ENCODE measurements around the gene TSFM. TPM values are rescaled to one million over a fixed set of nuclear protein-coding genes. Genes with fewer than 3 reads are reported as not detected.
A peak's percentile ranks its signal among the peaks of the same experiment; 100 is the strongest.

TSFM gene
- total RNA-seq, 1 donor from 2014 or later = 62.5 TPM

DNA sequence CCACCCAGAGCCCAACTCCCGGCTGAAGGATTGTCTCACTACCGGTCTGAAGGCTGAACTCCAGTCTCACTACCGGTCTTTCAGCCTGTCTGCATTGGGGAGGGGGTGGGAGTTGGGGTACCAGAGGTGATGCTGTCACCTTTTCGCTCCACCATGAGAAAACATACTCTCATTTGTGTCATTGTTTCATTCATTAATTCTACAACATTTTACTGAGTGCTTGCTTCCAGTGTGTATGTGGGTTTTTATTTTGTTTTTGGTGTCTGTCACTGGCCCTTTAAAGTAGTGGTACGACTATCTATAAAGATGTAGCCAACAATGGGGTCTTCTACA is 30.0 kb upstream of the TSFM start:
- no peaks in the 10 kb centered on the region for H3K9me3 Mint-ChIP-seq
- intact Hi-C loops (cut with micrococcal nuclease) = loop anchor here (1.0 to 10.0 kb wide), 5 partner anchors 8 to 1928 kb away; partner anchors contain the start of genes DDIT3, DNAJC14, EEF1AKMT3 and ESYT1
- peak overlapping the region; percentile 96 for H3K4me3 Mint-ChIP-seq
- H3K4me1 Mint-ChIP-seq = peaks cover 52% of the 10 kb centered on the region
- H3K27me3 Mint-ChIP-seq = no peaks in the 10 kb centered on the region
- H3K36me3 Mint-ChIP-seq (ENCODE audit: low read depth) = peaks cover 42% of the 10 kb centered on the region
- no peak for DNase-seq
- peak overlapping the region; percentile 97 for H3K27ac Mint-ChIP-seq

DNA sequence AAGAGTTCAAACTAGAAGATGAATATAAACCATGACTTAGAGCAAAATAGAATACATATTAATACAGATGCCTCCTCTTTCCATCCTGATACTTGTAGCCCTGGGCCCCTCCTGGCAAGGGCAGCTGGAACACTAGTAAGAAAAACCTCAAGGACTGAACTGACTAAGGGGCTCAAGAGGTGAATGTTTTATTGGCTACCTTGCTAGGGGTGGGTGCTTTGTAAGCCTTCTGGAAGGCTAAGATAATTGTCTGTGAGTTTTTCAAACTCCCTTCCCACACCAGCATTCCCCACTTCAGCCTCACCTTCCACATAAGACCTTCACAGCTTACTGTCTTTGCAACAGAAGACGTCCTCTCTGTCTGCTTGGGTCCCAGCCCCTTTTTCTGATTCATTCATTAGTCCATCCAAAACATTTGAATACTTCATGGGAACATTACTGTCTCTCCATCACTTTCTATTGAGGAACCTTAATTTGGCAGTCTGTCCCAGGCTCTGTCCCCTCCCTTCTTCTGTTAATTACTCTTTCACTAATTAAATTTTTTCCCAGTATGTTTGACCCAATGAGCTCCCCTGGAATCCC is 28.7 kb upstream of the TSFM start:
- Mint-ChIP-seq H3K4me3 (peak overlapping the region; percentile 96), H3K36me3 (ENCODE audit: low read depth) (peaks cover 40% of the 10 kb centered on the region), H3K27me3 (no peaks in the 10 kb centered on the region), H3K9me3 (no peaks in the 10 kb centered on the region), H3K4me1 (peaks cover 52% of the 10 kb centered on the region), H3K27ac (peak overlapping the region; percentile 79)
- intact Hi-C loops (cut with micrococcal nuclease) = loop anchor here (10.0 kb wide), 2 partner anchors 1629 to 1929 kb away; partner anchors contain the start of genes DNAJC14 and ESYT1
- no peak for DNase-seq

DNA sequence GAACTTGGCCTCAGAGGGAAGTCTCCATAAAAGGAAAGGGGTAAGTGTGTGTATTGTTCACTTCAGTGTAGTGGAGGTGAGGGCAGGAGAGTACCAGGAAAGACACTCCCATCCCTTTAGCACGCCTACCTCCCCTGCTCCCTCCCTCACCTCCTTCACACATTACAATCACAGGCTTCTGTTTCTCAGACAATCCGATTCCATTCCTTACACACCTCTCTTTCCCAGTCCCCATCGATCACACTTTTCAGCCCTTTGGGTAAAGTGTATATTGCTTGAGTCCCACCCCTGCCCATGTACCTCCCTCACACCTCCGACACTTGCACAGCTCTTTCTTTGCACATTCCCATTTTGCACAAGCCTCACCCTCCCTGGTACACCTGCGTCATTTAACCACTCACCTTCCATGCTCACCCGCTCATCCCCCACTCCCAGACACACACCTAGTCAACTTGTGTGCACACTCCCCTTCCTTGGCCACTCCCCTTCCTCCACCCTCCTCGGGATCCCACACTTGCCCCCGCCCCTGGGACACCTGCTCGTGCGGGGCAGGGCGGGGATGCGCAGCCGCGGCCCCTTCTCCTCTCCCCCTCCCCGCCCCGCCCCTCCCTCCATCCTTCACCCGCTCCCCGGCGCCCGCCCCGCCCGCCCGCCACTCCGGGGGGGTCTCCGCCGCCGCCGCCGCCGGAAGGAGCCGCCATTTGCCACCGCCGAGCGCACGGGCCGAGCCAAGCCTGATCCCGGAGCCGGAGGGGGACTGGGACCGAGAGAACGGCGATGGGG is 28.0 kb upstream of the TSFM start, which contains the start of gene MARCHF9:
Gene MARCHF9, plus strand, starts transcription at position 693 of the 783 bp plus-strand sequence. CDS start 426 bp downstream, outside the sequence.
- peak; percentile 96 for DNase-seq
- Mint-ChIP-seq H3K27ac (peak within 1 kb of the TSS; percentile 79), H3K36me3 (ENCODE audit: low read depth) (peaks cover 39% of the 10 kb centered on the region), H3K4me3 (peak within 1 kb of the TSS; percentile 89), H3K9me3 (no peaks in the 10 kb centered on the region), H3K4me1 (peaks cover 56% of the 10 kb centered on the region), H3K27me3 (no peaks in the 10 kb centered on the region)
- intact Hi-C loops (cut with micrococcal nuclease) = loop anchor here (5.0 to 10.0 kb wide), 4 partner anchors 88 to 1930 kb away; partner anchors contain the start of genes DNAJC14 and ESYT1

DNA sequence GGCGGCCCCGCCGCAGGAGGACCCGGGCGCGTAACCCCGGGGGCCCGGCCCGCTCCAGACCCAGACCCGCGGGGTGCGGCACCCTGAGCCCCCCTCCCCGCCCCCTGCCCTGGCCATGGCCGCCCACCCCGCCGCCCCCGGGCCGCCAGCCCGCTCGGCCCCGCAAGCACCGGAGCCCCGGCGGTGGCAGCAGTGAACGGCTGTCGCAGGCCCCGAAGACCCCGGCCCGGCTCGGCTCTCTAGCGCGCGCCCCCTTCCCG is 27.5 kb upstream of the TSFM start:
- no peaks in the 10 kb centered on the region for H3K27me3 Mint-ChIP-seq
- no peak overlapping the region for H3K27ac Mint-ChIP-seq
- H3K9me3 Mint-ChIP-seq = no peaks in the 10 kb centered on the region
- H3K36me3 Mint-ChIP-seq (ENCODE audit: low read depth) = peaks cover 41% of the 10 kb centered on the region
- intact Hi-C loops (cut with micrococcal nuclease) = loop anchor here (5.0 to 10.0 kb wide), 4 partner anchors 87 to 1930 kb away; partner anchors contain the start of genes DNAJC14 and ESYT1
- DNase-seq = no peak
- peaks cover 57% of the 10 kb centered on the region for H3K4me1 Mint-ChIP-seq
- H3K4me3 Mint-ChIP-seq = no peak overlapping the region

DNA sequence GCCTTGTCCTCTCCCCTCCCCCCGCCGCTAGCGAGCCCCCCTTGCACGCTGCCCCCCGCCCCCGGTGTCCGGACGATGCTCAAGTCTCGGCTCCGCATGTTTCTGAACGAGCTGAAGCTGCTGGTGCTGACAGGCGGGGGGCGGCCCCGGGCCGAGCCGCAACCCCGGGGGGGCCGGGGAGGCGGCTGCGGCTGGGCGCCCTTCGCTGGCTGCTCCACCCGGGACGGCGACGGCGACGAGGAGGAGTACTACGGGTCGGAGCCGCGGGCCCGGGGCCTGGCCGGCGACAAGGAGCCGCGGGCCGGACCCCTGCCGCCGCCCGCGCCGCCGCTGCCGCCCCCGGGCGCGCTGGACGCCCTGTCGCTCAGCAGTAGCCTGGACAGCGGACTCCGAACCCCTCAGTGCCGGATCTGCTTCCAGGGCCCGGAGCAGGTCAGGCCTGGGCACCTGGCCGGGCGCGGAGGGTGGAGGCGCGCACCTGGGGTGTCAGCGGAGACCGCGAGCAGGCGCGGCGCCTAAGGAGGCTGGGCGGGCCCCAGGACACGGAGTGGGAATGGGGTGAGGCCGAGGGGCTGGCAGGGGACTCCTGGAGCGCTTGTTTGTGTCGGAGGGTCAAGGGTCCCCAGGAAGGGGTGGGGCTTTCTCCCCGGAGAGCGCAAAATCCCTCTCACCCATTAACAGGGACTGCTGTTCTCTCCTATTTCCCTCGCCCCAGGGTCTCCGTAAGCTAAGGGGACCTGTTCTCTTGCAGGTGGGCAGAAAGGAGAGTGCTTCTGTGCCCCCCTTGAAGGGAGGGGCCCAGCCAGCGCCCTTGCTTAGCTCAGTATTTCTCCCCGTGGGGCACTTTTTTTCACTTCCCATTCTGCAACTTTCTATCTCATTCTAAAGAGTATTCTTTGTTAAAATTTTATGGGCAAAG is 26.9 kb upstream of the TSFM start:
- Mint-ChIP-seq H3K36me3 (ENCODE audit: low read depth) (peaks cover 36% of the 10 kb centered on the region), H3K4me3 (peak overlapping the region; percentile 89), H3K27me3 (no peaks in the 10 kb centered on the region), H3K4me1 (peaks cover 52% of the 10 kb centered on the region), H3K9me3 (no peaks in the 10 kb centered on the region), H3K27ac (peak overlapping the region; percentile 72)
- DNase-seq = peak; percentile 79
- intact Hi-C loops (cut with micrococcal nuclease) = loop anchor here (1.0 to 10.0 kb wide), 5 partner anchors 10 to 1931 kb away; partner anchors contain the start of genes DNAJC14 and ESYT1

DNA sequence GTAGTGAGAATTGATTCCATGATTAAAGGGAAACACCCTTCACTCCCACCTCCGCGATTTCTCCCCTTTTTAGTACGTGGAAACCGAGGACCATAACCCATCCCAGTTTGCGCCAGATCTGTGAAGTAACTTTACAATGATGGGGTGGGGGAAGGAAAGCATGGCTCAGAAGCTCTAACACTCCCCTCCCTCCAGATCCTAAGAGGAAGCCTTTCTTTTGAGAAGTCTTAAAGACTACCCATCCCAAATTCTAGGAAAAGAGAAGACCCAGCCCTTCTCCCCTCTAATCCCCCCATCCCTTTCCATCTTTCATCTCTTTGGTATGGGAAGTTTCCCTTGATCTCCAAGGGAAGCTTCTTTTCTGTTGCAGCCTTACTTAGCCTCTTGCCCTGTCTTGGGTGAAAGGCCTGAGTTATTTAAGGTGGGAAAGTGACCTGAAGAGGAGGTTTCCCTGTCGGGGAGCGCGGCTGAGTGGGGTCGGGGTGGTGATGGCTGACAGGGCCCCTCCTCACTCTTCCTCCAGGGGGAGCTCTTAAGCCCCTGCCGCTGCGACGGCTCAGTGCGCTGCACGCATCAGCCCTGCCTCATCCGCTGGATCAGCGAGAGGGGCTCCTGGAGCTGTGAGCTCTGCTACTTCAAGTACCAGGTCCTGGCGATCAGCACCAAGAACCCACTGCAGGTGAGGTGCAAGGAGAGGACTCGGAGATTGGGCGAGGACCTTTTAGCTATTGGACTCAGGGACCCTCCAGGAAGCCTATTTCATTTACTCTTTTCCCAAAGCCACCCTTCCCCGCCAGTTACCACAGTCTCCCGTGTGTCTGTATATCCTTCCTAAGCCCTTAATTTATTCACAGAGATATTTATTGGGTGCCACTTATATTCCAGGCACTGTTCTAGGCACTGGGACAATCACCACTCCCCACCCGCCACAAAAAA is 25.9 kb upstream of the TSFM start:
- Mint-ChIP-seq H3K4me1 (peaks cover 46% of the 10 kb centered on the region), H3K36me3 (ENCODE audit: low read depth) (peaks cover 32% of the 10 kb centered on the region), H3K9me3 (no peaks in the 10 kb centered on the region), H3K4me3 (peak overlapping the region; percentile 89), H3K27me3 (no peaks in the 10 kb centered on the region), H3K27ac (peak overlapping the region; percentile 72)
- peak; percentile 92 for DNase-seq
- intact Hi-C loops (cut with micrococcal nuclease) = loop anchor here (1.0 to 10.0 kb wide), 5 partner anchors 9 to 1932 kb away; partner anchors contain the start of genes DNAJC14 and ESYT1

DNA sequence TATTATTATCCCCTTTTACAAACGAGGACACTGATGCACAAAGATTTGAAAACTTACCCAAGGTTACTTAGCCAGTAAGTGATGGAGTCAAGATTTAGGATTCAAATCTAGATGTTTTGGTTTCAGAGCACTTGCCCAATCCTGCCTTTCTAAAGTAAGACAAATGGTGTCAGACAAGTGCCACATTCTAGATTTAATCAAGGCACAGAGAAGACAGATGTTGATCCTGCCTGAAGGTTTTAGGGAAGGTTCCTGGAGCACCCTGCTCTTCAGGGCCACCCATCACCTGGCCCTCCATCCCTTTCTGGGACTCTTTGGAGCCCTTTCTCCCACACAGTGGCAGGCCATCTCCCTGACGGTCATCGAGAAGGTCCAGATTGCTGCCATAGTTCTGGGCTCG is 24.8 kb upstream of the TSFM start:
- no peak for DNase-seq
- Mint-ChIP-seq H3K27ac (no peak overlapping the region), H3K27me3 (no peaks in the 10 kb centered on the region), H3K4me1 (peaks cover 38% of the 10 kb centered on the region), H3K9me3 (no peaks in the 10 kb centered on the region), H3K4me3 (no peak overlapping the region), H3K36me3 (ENCODE audit: low read depth) (peaks cover 32% of the 10 kb centered on the region)
- intact Hi-C loops (cut with micrococcal nuclease) = loop anchor here (5.0 to 10.0 kb wide), 4 partner anchors 85 to 1933 kb away; partner anchors contain the start of genes DNAJC14 and ESYT1

DNA sequence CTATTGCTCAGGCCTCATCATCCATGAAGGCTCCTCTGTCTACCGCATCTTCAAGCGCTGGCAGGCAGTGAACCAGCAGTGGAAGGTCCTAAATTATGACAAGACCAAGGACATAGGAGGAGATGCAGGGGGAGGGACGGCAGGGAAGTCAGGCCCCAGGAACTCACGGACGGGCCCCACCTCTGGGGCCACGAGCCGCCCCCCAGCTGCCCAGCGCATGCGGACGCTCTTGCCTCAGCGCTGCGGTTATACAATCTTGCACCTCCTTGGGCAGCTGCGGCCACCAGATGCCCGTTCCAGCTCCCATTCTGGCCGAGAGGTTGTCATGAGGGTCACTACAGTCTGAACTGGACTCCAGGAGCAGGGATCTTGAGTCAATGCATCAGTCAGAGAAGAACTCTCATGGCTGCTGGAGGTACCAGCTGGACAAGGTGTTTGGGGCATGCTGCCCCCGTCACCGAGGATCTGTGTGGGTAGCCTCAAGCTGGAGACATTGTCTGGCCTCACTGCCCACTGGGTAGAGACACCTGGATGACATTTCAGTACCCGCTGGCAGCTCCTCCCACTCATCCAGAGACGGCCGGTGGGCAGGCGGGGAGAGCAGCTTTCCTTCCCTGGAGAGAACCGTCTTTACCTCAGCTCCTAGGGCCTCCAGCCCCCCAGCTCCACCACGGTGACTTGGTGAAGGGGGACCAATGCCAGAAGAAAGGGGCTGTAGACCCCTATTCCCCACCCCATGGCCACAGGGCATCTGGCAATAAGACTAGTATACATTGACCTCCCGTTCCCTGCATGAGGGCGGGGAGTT is 23.8 kb upstream of the TSFM start:
- H3K4me3 Mint-ChIP-seq = no peak overlapping the region
- no peaks in the 10 kb centered on the region for H3K9me3 Mint-ChIP-seq
- peaks cover 39% of the 10 kb centered on the region for H3K36me3 Mint-ChIP-seq (ENCODE audit: low read depth)
- H3K4me1 Mint-ChIP-seq = peaks cover 36% of the 10 kb centered on the region
- intact Hi-C loops (cut with micrococcal nuclease) = loop anchor here (5.0 to 10.0 kb wide), 4 partner anchors 84 to 1934 kb away; partner anchors contain the start of genes DNAJC14 and ESYT1
- H3K27ac Mint-ChIP-seq = no peak overlapping the region
- DNase-seq = no peak
- H3K27me3 Mint-ChIP-seq = no peaks in the 10 kb centered on the region

DNA sequence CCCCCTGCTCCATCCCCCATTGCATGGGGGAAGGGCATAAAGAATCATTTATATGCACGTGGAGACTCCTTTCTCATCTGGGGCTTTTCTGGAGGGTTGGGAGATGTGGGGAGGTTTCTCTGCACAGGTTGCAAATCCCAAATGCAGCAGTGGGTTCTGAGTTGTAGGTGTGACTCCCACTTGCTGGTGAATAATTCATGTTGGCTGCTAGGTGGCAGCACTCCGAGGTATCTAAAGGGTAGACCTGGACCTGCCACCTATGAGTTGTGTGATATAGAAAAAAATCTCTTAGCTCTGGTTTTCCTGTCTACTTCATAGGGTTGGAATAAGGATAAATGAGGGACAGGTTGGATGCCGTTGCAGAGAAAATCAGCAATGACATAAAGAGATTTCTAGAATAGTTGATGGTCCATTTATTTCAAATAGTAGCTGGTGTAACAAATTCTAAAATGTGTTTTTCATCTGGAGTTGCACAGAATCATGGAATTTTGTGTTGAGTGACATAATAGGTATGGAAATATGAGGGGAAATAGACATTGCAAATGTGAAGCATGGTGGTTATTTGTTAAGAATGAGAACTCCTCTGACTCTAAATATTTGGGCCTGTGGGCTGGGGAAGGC is 23.1 kb upstream of the TSFM start:
- no peaks in the 10 kb centered on the region for H3K27me3 Mint-ChIP-seq
- intact Hi-C loops (cut with micrococcal nuclease) = loop anchor here (5.0 to 10.0 kb wide), 4 partner anchors 83 to 1935 kb away; partner anchors contain the start of genes DNAJC14 and ESYT1
- DNase-seq = peak; percentile 80
- H3K36me3 Mint-ChIP-seq (ENCODE audit: low read depth) = peaks cover 40% of the 10 kb centered on the region
- H3K9me3 Mint-ChIP-seq = no peaks in the 10 kb centered on the region
- H3K4me3 Mint-ChIP-seq = no peak overlapping the region
- H3K4me1 Mint-ChIP-seq = peaks cover 34% of the 10 kb centered on the region
- H3K27ac Mint-ChIP-seq = no peak overlapping the region

DNA sequence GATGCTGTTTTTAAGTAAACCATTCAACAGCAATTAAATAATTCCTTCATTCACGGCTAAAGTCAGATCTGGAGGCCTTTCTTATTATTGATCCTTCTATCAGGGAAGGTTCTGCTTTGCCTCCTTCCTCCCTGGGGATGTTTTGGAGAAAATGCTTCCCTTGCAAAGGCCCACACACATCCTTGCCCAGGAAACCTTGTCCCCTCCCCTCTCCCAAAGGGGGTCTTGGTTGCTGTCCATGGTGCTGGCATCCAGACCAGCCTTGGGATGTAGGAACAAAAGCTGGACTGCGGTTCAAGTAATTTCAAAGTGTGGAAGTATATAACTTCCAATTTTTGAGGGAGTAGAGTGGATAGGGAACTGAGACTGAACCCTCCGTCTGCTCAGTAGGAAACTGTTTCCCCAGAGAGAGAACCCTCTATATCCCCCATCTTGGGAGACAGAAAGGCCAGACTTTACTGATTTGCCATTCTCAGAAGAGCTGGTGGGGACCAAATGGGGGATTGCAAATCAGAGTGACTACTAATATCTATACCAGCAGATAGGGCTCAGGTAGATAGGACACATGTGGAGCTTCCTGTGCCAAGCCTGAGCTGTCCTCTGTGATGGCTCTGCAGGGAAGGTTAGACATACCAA is 22.1 kb upstream of the TSFM start:
- intact Hi-C loops (cut with micrococcal nuclease) = no loop called here
- no peak overlapping the region for H3K27ac Mint-ChIP-seq
- H3K4me1 Mint-ChIP-seq = peaks cover 39% of the 10 kb centered on the region
- no peak for DNase-seq
- H3K36me3 Mint-ChIP-seq (ENCODE audit: low read depth) = peaks cover 40% of the 10 kb centered on the region
- H3K9me3 Mint-ChIP-seq = no peaks in the 10 kb centered on the region
- H3K4me3 Mint-ChIP-seq = no peak overlapping the region
- peaks cover 2% of the 10 kb centered on the region for H3K27me3 Mint-ChIP-seq

DNA sequence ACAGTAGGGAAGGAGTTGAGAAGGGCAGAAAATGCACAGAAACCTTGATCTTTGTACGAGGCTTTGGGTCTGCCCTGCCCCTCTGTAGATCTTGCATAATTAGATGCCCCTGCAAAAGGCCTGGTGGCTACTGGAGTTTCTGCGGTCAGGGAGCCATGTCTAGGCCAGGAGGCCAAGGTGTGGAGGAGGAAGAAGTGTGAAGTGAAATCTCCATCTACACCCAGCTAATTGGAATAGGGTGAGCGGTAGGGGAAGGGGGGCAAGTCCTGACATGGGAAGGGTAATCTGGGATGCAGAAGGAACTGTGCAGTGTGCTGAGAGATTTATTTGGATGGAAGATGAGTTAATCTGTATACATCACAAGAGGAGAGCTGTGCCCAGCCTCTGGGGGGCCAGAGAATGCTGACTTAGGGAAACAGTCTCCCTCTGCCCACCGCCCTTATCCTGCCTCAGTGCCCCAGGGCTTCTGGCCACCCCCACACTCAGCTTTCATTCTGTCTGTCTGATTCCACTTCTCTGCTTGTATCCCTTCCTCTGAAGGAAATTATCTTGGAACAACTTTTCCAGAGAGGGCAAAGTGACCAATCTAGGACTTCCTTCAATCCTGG is 21.1 kb upstream of the TSFM start:
- Mint-ChIP-seq H3K4me3 (no peak overlapping the region), H3K27ac (no peak overlapping the region), H3K27me3 (peaks cover 6% of the 10 kb centered on the region), H3K4me1 (peaks cover 39% of the 10 kb centered on the region), H3K9me3 (no peaks in the 10 kb centered on the region), H3K36me3 (ENCODE audit: low read depth) (peaks cover 40% of the 10 kb centered on the region)
- intact Hi-C loops (cut with micrococcal nuclease) = no loop called here
- no peak for DNase-seq
